GM04504 (cell line): Measurements from ENCODE around the gene BLOC1S5.
"Not testable (repeated sequence)": the region's sequence is repeated elsewhere in the genome, so short reads cannot be mapped to it uniquely, and the experiment has no call there.

Experiments
- DNase-seq: peaks from one replicate; pipeline ENCODE4 v3.0.0-alpha.2; 2012; ENCODE audit warnings: low read depth

The BLOC1S5 gene

DNA sequence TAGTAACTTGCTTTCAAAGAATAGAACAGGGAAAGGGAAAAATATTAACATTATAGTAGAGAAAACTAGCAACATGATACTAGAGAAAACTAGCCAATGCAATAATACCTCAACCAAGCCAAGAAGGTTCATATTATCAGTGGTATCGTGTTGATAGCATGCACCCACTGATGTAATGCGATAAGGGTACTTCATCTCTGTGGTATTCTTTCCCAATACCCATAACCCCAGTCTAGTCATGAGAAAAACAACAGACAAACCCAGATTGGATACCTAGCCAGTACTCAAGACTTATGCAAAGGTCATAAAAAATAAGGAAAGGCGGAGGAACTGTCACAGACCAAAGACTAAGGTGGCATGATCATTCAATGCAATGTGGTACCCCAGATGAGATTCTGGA, 21.0 kb downstream of the BLOC1S5 start:
- DNase-seq, result no peak

DNA sequence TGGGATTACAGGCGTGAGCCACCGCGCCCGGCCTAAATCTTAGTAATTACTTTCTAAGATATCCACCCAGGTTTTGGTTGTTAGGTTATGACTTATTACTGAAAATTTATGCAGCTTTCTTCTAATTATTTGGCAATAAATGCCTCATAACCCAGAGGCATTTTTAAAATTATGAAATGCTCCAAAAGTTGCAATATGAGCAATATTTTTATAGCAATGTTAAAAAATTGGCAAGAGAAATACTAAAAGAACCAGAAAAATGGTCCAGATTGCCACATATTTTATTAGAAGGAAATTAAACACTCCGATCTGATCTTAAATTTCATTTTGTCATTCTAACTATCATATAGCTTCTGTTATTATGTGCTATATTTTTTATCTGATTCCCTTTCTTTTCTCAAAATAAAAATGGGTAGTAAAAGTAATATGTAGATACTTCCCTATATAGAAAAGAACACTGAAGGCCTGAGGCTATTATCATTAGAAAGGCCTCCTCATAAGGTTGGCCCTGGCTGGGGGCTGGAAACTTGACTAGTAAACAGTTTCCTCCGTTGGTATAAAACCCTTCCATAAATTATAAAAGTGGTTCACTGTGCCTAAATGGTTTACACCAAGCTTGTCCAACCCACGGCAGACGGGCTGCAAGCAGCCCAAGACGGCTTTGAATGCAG, 22.1 kb downstream of the BLOC1S5 start:
- DNase-seq, result no peak

DNA sequence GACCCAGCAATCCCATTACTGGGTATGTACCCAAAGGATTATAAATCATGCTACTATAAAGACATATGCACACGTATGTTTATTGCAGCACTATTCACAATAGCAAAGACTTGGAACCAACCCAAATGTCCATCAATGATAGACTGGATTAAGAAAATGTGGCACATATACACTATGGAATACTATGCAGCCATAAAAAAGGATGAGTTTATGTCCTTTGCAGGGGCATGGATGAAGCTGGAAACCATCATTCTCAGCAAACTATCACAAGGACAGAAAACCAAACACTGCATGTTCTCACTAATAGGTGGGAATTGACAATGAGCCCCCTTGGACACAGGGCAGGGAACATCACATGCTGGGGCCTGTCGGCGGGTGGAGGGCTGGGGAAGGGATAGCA, 30.1 kb downstream of the BLOC1S5 start:
- DNase-seq, result not testable (repeated sequence)

- DNase-seq, result no peak
These were observed 33.3 kb downstream of the BLOC1S5 start for GRCh38 chr6:8030920-8031319.

DNA sequence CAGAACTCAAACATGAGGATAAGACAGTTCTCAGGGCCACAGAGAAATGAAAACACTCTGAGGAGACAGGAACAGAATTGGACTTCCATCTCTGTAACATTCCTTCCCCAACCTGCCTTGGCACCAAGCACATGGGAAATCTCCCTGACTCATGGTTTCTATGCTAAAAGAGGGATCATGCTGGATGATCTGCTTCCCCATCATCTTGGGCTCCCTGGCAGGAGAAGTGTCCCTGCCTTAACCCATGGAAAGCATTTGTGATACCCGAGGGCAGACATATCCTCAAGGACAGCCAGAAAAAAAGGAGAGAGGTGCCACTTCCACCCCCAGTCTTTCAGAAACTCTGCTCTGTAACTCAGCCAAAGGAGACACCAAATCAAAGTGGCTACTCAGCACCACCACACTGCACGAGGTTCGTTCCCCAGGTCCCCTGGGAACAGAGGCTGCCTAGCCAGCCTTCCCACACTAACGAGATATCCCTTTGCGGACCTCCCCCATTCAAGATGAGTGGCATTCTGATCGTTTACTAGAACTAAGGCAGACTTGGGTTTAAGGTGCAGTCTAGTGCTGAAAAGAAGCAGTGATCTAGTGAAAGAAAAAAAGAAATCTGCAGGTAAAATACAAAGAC, 34.8 kb downstream of the BLOC1S5 start:
- no peak for DNase-seq

GRCh38 chr6:8027965-8028651, 36.1 kb downstream of the BLOC1S5 start:
- DNase-seq, result no peak

- no peak for DNase-seq
These were observed 37.4 kb downstream of the BLOC1S5 start for GRCh38 chr6:8026800-8027199.

DNA sequence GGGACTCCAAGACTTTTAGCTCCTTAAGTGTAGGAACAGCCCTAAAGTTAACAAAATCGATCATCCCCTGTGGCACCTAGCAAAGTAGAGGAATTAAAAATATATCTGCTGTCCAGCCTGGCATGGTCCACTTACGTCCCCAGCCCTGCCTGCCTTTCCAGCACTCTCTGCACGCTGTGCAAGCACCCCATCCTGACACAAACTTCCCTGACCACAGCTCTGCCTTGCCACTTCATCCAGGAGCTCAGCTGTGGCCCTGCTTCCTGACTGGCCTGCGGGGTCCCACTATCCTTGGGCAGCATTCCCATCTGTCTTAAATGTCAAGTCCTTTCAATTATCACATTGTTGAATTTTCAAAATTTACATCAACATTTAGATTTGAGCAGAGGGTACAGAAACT, 39.0 kb downstream of the BLOC1S5 start:
- DNase-seq, result no peak

DNA sequence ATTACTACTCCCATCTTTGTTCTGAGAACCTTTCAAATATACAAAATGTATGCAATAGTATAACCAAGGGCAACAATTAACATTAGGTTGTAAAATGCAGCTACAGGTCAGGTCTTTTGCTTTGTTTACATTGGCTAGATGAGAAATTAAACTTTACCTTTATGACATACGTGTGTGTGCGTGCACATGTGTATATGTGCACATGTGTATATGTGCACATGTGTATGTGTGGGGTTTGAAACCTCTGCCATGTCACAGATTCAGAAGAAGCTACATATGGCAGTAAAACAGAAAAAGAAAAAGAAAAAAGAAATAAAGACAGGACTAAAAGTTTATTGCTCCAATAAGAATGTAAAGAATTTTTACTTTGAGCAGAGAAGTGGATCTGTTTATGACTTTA, 40.6 kb downstream of the BLOC1S5 start:
- DNase-seq, result no peak

GRCh38 chr6:8020083-8020482, 44.1 kb downstream of the BLOC1S5 start:
- DNase-seq, result no peak

GRCh38 chr6:8017705-8018104, 46.5 kb downstream of the BLOC1S5 start:
- no peak for DNase-seq

- no peak for DNase-seq
These were observed 46.9 kb downstream of the BLOC1S5 start for GRCh38 chr6:8017276-8017701.

DNA sequence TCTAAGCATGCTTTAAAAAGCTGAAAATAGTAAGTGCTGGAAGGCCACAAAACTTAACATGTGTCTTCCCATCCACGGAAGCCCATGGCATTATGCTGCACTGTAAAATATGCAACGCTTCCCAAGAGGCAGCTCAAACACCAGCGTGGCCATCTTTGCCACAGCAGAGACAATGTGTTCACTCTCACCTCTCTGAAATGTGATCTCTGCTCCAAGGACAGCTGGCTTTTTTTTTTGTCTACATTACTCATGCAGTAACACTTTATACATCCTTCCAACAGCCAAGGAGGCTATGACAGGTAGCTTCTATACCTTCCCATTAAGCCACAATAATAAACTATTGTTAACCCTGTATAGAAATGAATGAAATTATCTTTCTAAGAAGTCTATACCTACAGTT, 49.2 kb downstream of the BLOC1S5 start:
- no peak for DNase-seq

- no peak for DNase-seq
These were observed 50.4 kb downstream of the BLOC1S5 start for GRCh38 chr6:8013763-8014162.

DNA sequence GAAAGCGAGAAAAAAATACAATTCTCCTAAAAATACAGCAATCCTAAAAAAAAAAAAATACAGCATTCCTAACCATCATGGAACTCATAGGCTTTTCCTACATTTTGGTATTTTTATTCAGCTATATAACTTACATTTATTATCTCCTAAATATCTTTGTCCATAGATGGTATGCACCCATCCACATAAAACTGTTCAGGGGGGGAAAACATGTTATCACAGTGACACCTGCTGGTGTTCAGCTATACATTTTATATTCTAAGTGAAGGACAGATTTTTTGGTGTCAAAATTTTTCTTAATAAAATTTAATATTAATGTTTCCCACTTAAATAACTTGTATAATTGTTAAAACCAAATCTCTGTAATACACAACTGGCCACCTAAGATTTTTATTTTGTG, 58.0 kb downstream of the BLOC1S5 start:
- peak; percentile 21 for DNase-seq

DNA sequence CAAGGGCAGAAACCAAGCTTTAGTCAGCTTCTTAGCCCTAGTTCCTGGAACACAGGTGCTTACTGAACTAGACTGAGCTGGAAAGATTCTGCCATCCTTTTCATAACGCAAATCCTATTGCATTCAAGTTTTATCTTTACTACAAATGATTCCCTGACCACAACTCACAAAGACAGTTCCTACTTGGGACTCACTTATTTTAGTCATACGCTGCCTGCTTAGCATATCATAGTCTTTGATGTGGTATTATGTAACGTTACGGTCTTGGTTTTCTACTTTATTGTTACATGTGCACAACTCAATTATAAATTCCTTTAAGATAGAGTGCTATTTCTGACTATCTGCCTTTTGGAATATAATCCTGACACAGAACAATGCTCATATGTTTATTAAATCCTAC, 59.1 kb downstream of the BLOC1S5 start:
- DNase-seq, result no peak

DNA sequence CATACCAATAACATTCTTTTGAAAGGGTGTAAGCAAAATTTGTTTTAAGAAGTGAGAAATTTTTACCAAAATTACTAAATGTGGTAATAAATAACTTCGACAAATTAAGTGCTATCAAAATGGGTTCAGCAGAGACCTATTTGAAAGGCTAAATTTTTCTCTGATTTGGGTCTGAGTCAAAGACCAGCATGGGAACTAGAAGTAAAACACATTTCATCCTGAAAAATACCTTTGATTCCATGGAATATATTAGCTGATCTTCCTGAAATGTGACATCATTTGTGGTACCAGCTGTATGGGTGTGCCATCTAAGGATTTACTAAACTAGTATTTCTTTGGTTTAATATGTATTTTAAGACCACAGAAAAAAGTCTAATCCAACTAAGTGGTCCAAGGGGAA, 63.6 kb downstream of the BLOC1S5 start:
- DNase-seq, result no peak

GRCh38 chr6:8000188-8000596, 64.0 kb downstream of the BLOC1S5 start:
- DNase-seq, result no peak

GRCh38 chr6:7999201-7999600, 65.0 kb downstream of the BLOC1S5 start:
- DNase-seq, result no peak

DNA sequence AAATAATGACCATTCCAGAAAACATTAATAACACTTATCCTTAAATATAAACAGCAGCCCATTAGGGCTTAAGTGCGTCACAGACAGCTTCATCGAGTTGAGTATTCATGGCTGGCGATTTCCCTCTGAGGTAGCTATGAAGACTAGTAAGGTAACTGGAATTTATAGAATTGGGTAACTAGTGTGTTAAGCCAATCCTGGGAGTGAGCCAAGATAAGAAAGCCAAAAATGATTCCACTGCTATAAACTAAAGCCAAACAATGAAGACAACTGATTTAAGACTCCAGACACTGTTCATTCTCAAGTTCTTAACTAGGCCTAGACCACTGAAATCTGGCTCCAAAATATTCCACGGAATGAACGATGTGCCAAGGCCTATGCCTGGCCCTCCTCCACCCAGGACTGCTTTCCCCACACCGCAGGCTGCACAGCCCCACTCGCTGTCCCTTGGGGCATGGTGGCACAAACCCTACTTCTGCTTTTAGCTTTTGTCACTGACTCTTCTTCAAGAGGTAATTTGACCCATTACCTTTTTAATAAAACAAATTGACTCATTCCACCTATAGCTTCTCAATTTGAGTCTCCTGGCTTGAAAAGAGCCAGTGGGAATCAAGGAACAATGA, 66.0 kb downstream of the BLOC1S5 start:
- peak; percentile 28 for DNase-seq

- DNase-seq, result no peak
These were observed 66.9 kb downstream of the BLOC1S5 start for GRCh38 chr6:7997286-7997685.

DNA sequence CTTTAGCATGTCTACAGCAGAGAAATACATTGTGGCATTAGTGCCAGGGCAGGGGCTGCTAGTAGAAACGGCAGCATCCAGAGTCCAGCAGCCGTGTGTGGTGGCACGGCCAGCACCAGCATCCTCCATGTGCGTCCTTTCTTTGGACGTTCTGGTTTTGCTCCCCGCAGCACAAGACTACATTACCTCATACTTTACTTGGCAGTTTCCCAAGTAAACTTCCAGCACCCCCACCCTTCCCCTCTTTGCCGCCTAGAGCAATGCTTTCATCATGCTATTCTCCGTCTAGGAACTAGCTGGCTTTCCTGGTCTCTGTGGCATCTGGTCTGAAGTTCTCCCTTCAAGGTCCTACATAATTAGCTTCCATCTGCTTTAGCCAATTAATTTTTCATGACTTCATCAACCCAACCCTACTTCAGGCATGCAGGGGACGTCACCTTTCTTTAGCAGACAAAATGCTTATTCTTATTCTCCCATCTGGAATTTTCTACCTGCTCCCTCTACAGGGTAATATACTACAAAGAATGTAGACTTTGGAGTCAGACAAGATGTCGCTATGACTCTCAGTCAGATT, 67.6 kb downstream of the BLOC1S5 start:
- DNase-seq, result no peak

GRCh38 chr6:7993952-7994351, 70.2 kb downstream of the BLOC1S5 start:
- no peak for DNase-seq
